Upper lobe of left lung (tissue), 6 donors: ENCODE measurements around the gene SMC6. TPM values are rescaled to one million over a fixed set of nuclear protein-coding genes. Genes with fewer than 3 reads are reported as not detected.

Experiments
- ATAC-seq, 2 donors: fragments of 200-7000 bp; cut with Tn5 transposase; one replicate each; pipeline ENCODE4 v1.9.1; 2022; ENCODE audit warnings: mild to moderate bottlenecking in 2 of 2, moderate library complexity in 2 of 2; ENCODE audit not compliant: low FRiP score in 2 of 2
- DNase-seq, 2 donors: peaks; one replicate each; pipeline ENCODE4 v3.0.0-alpha.2; 2019 to 2020
- H3K27ac ChIP-seq, 4 donors: fragments of 200-600 bp; sonication (generic); one replicate each; pipeline ENCODE4 v1.5.1; 2016 to 2019
- H3K27me3 ChIP-seq, 4 donors: fragments of 200-600 bp; sonication (generic); one replicate each; pipeline ENCODE4 v1.5.1; 2017 to 2019
- H3K36me3 ChIP-seq, 4 donors: fragments of 200-600 bp; sonication (generic); one replicate each; pipeline ENCODE4 v1.5.1; 2016 to 2019
- H3K4me1 ChIP-seq, 4 donors: fragments of 200-600 bp; sonication (generic); one replicate each; pipeline ENCODE4 v1.5.1; 2018 to 2019
- H3K4me3 ChIP-seq, 4 donors: fragments of 200-600 bp; sonication (generic); one replicate each; pipeline ENCODE4 v1.5.1; 2017 to 2019; ENCODE audit warnings: mild to moderate bottlenecking in 2 of 4, moderate library complexity in 1 of 4
- H3K9me3 ChIP-seq, 4 donors: fragments of 200-600 bp; sonication (generic); one replicate each; pipeline ENCODE4 v1.5.1; 2018 to 2019
- EP300 ChIP-seq, 4 donors: sonication (generic); formaldehyde crosslinking; IDR thresholded peaks; one replicate each; pipeline ENCODE4 v1.5.1; 2017; ENCODE audit warnings: antibody characterized with exemption in 4 of 4, control low read depth in 2 of 4
- POLR2A ChIP-seq, 4 donors: fragments of 450-650 bp; IDR thresholded peaks; one replicate each; pipeline ENCODE4 v1.5.1; 2016 to 2017; ENCODE audit warnings: antibody characterized with exemption in 4 of 4, mild to moderate bottlenecking in 2 of 4
- POLR2AphosphoS5 ChIP-seq, 2 donors: sonication (generic); formaldehyde crosslinking; IDR thresholded peaks; one replicate each; pipeline ENCODE4 v1.5.1; 2017; ENCODE audit warnings: antibody characterized with exemption in 2 of 2
- WGBS, 2 donors: methylation state at CpG; one replicate each; pipeline ENCODE4 v1.1.5; 2017 to 2018; 5-methylcytosine and 5-hydroxymethylcytosine counted together
- total RNA-seq, 6 donors: library from RNA; depleted of rRNA in 4 of 6; stranded (reverse); fragments of >200 nt in 4 of 6; gene quantifications; one replicate each; pipeline versions ENCODE4 v1.1.0 to v1.2.1, GENCODE V29; 2016 to 2021
- TF ChIP-seq, protein P1 (sequence below), 6 experiments: fragments of 450-650 bp in 4 of 6; fragments of 200-600 bp in 2 of 6; sonication (generic) in 2 of 6; IDR thresholded peaks; one replicate each; pipeline ENCODE4 v1.5.1; 2016 to 2019; ENCODE audit warnings: antibody characterized with exemption in 6 of 6
- donor health status: DM: no; HTN: no; CAD: no; lungs with moderate emphysema.
- donor health status: DM: no; HTN: yes; CAD: no; lungs with severe emphysema.

Gene SMC6
- total RNA-seq, 6 donors from 2014 or later, result 5.8 to 30.8 (median 13.6) TPM

GRCh38 chr2:17636257-17636656 lies 117.4 kb downstream of the SMC6 start:
- DNase-seq, result no peak
- no peak overlapping the region for H3K27ac ChIP-seq
- H3K4me1 ChIP-seq, result no peaks in the 10 kb centered on the region
- 92 to 97% methylated on average over 3 of the region's 3 CpGs for WGBS, 2 donors
- no peak overlapping the region for H3K4me3 ChIP-seq
- TF ChIP-seq EP300 (IDR thresholded peaks at IDR 0.05), result no peak
- TF ChIP-seq POLR2A (IDR thresholded peaks at IDR 0.05), result no peak
- TF ChIP-seq POLR2AphosphoS5 (IDR thresholded peaks at IDR 0.05), result no peak
- no peaks in the 10 kb centered on the region for H3K36me3 ChIP-seq
- H3K9me3 ChIP-seq, result no peaks in the 10 kb centered on the region
- no peak for ATAC-seq
- no peaks in the 10 kb centered on the region for H3K27me3 ChIP-seq

DNA sequence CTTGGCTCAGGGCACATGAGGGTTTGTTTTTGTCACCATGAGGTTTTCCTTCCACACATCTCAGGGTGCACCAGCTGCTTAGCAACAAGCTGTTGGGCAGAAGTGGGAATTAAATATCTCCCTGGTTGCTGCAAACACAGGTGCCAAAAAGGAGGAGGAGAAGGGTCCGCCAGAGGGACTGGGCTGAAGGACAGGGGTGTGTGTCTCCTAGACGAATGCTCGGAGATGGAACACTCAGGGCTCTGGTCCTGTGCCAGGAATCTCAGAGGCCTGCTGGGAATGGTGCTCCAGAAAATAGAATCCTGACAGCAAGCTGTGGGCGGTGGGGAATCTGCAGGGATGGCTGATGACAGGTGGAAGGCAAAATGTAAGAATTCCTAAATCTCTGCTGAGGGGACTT lies 118.6 kb downstream of the SMC6 start:
- no peak for DNase-seq
- no peak for ATAC-seq
- no peaks in the 10 kb centered on the region for H3K9me3 ChIP-seq

DNA sequence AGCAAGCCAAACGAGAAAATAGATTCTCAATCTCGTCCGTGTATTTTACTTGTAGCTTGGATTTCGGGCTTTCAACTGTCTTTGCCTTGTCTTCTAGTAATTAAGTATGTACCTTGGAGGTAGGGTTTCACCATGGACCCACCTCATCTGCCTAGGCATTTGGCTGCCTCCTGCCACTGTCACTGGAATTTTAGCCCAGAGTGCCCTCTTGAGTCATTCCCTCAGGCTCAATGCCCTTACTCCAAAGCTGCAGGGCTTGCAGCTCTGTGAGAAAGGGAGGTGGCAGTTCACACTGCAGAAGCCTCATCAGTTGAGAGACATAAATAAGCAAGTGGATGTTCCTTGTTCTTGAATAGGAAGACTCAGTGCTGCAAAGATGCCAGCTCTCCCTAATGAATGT lies 123.5 kb downstream of the SMC6 start:
- WGBS, 2 donors, result 92 to 94% methylated on average over 4 of the region's 4 CpGs
- Histone ChIP-seq H3K9me3 (peaks cover 0 to 4% (median 0%) of the 10 kb centered on the region in 4 donors), H3K36me3 (no peaks in the 10 kb centered on the region), H3K4me3 (no peak overlapping the region), H3K4me1 (no peaks in the 10 kb centered on the region), H3K27me3 (no peaks in the 10 kb centered on the region), H3K27ac (no peak overlapping the region)
- DNase-seq (no peak), ATAC-seq (no peak)
- TF ChIP-seq POLR2A (IDR thresholded peaks at IDR 0.05) (no peak), POLR2AphosphoS5 (IDR thresholded peaks at IDR 0.05) (no peak)
- TF ChIP-seq, protein P1, sequence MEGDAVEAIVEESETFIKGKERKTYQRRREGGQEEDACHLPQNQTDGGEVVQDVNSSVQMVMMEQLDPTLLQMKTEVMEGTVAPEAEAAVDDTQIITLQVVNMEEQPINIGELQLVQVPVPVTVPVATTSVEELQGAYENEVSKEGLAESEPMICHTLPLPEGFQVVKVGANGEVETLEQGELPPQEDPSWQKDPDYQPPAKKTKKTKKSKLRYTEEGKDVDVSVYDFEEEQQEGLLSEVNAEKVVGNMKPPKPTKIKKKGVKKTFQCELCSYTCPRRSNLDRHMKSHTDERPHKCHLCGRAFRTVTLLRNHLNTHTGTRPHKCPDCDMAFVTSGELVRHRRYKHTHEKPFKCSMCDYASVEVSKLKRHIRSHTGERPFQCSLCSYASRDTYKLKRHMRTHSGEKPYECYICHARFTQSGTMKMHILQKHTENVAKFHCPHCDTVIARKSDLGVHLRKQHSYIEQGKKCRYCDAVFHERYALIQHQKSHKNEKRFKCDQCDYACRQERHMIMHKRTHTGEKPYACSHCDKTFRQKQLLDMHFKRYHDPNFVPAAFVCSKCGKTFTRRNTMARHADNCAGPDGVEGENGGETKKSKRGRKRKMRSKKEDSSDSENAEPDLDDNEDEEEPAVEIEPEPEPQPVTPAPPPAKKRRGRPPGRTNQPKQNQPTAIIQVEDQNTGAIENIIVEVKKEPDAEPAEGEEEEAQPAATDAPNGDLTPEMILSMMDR (IDR thresholded peaks at IDR 0.05), result no peak

More for the DNA sequence above, 118.6 kb downstream of the SMC6 start:
- no peak overlapping the region for H3K4me3 ChIP-seq
- H3K27ac ChIP-seq, result no peak overlapping the region
- H3K36me3 ChIP-seq, result no peaks in the 10 kb centered on the region
- no peaks in the 10 kb centered on the region for H3K4me1 ChIP-seq
- 68 to 73% methylated on average over 4 of the region's 4 CpGs for WGBS, 2 donors
- TF ChIP-seq POLR2A (IDR thresholded peaks at IDR 0.05), result no peak
- TF ChIP-seq, protein P1 (IDR thresholded peaks at IDR 0.05), result no peak
- TF ChIP-seq POLR2AphosphoS5 (IDR thresholded peaks at IDR 0.05), result no peak
- no peak for TF ChIP-seq EP300 (IDR thresholded peaks at IDR 0.05)
- no peaks in the 10 kb centered on the region for H3K27me3 ChIP-seq

GRCh38 chr2:17628349-17629261 lies 125.0 kb downstream of the SMC6 start:
- Histone ChIP-seq H3K27ac (no peak overlapping the region), H3K36me3 (no peaks in the 10 kb centered on the region), H3K4me3 (no peak overlapping the region), H3K4me1 (no peaks in the 10 kb centered on the region), H3K9me3 (peaks cover 0 to 4% (median 0%) of the 10 kb centered on the region in 4 donors), H3K27me3 (no peaks in the 10 kb centered on the region)
- WGBS, 2 donors, result 45 to 50% methylated on average over 2 of the region's 2 CpGs
- TF ChIP-seq POLR2A (IDR thresholded peaks at IDR 0.05) (no peak), POLR2AphosphoS5 (IDR thresholded peaks at IDR 0.05) (no peak), EP300 (IDR thresholded peaks at IDR 0.05) (no peak)
- TF ChIP-seq, protein P1 (IDR thresholded peaks at IDR 0.05), result no peak
- no peak for DNase-seq
- no peak for ATAC-seq

DNA sequence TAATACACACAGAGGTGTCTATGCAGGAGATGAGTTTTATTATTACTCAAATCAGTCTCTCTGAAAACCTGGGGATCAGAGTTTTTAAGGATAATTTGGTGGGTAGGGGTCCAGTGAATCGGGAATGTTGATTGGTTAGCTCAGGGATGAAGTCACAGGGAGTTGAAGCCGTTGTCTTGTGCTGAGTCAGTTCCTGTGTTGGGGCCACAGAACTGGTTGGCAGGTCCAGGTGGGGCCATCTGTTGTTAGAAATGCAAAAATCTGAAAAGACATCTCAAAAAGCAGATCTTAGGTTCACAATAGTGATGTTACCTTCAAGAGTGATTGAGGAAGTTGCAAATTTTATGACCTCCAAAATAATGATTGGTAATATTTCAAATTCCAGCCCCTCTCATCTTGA lies 126.2 kb downstream of the SMC6 start:
- H3K36me3 ChIP-seq, result no peaks in the 10 kb centered on the region
- WGBS, 2 donors, result 54 to 65% methylated on average over 2 of the region's 2 CpGs
- no peaks in the 10 kb centered on the region for H3K4me1 ChIP-seq
- DNase-seq (no peak), ATAC-seq (no peak)
- TF ChIP-seq POLR2A (IDR thresholded peaks at IDR 0.05) (no peak), POLR2AphosphoS5 (IDR thresholded peaks at IDR 0.05) (no peak), EP300 (IDR thresholded peaks at IDR 0.05) (no peak)
- TF ChIP-seq, protein P1 (IDR thresholded peaks at IDR 0.05), result no peak
- H3K27me3 ChIP-seq, result no peaks in the 10 kb centered on the region
- H3K27ac ChIP-seq, result no peak overlapping the region
- no peak overlapping the region for H3K4me3 ChIP-seq
- H3K9me3 ChIP-seq, result peaks cover 0 to 4% (median 0%) of the 10 kb centered on the region in 4 donors
